HG02885 (cell line): ENCODE data around the gene CHI3L2.
A peak's percentile ranks its signal among the peaks of the same experiment; 100 is the strongest.

ENCODE experiments used
- ATAC-seq: cut with Tn5 transposase; IDR thresholded peaks from one replicate; pipeline ENCODE4 v1.9.1; 2021; ENCODE audit warnings: mild to moderate bottlenecking; ENCODE audit not compliant: unreplicated experiment, poor library complexity

CHI3L2 gene

DNA sequence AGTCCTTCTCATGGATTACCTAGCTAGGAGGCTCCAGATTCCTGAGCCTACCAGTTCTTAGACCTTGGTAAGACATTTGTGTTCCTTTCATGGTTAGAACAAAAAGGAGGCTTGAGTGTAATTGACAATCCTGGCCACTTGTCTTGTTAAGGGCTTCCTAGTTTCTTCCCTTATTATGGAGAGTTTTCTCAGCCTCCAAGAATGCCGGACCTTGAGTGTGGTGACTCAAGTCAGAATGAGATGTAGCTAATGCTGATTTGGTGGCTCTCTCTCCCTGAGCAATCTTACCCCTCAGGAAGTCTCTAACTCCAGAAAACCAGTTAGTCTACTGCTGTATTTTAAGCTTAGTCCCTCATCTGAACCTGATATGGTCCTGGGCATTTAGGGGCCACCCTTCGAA is 14.3 kb downstream of the CHI3L2 start:
- ATAC-seq = no peak

DNA sequence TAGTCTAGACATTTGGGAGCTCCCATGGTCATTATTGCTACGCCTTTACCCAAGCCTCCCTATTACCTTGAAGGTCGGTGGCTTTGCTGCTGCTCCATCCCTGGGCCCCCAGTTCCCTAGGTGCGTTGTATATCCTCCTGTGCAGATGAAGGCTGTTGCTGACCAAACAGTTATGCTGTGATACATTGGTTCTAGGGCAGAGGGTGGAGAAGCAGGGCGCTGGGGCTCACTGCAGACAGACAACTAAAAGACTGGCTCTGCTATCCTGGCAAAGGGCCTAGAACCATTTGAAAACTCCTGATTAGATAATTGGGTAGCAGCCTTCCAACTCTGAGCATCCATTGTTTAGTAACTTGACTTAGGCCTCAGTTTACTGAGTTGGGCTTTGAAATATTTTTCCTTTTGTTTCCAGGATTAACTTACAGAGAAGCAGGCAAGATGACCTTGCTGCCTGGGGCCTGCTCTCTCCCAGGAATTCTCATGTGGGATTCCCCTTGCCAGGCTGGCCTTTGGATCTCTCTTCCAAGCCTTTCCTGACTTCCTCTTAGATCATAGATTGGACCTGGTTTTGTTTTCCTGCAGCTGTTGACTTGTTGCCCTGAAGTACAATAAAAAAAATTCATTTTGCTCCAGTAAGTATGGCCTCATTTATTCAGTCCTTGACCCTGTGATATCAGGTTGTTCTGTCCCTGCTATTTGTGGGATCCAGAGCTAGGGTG is 15.5 kb downstream of the CHI3L2 start:
- ATAC-seq = no peak

DNA sequence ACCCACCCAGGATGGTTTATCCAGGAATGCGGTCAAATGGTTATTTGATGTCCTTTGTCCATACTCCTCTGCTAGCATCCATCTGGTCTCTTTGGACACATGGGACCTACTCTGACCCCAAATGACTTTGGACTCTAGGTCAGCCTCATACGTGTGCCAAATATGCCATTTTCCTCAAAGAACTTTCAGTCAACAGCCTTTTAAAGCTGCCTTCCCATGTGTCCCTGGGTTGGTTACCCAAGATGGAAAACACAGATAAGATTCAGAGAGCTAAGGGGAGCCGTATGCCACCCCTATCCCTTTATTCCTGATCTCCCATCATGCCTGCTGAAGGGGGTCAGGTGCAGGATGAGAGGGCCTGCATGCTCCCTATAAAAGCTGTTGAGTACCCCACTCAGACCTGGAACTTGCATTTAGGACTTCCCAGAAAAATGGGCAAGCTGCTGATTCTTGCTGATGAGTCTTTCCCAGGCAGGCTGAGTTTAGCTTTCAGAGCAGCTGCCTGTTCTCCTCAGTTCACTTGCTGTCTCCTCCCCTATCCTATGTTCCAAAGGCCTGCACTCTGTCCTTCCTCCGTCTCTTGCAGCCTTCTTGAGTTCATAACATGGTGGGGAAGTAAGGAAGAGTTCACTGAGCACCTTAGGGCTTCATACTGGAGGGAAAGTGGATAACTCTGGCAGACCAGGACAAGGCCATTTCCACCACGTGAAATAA is 19.8 kb downstream of the CHI3L2 start:
- ATAC-seq = no peak

DNA sequence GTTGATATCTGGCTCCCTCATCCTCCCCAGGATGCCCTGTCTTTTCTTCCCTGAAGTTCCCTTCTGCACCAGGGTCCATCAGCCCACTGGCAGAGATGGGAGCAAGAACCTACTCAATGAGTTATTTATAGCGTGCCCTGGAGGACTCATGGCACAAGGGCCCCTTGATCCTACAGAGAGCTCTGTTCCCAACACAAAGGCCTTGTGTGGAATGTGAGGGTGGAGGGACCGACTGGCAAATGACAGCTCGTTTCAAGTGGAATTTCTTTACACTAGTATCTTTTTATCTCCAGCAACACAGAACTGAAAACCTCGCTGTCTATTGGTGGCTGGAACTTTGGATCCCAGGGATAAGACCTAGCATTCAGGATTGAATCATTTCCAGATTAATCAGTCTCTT is 22.4 kb downstream of the CHI3L2 start:
- no peak for ATAC-seq

DNA sequence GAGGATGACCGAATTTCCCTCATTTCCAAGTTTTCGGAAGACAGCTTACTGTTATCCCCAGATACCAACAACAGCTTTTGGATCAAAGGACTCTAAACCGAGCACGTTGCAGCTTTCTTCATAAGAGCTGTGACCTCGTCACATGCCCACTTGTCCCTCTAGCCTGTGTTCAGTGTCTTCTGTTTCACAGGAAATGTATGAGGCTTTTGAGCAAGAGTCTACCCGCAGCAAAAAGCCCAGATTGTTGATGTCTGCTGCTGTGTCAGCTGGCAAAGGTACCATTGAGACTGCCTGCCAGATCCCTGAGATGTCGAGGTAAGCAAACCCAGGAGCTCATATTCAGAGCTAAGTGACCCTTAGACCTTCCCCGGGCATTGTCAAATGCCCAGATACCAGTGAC is 24.1 kb downstream of the CHI3L2 start:
- no peak for ATAC-seq

DNA sequence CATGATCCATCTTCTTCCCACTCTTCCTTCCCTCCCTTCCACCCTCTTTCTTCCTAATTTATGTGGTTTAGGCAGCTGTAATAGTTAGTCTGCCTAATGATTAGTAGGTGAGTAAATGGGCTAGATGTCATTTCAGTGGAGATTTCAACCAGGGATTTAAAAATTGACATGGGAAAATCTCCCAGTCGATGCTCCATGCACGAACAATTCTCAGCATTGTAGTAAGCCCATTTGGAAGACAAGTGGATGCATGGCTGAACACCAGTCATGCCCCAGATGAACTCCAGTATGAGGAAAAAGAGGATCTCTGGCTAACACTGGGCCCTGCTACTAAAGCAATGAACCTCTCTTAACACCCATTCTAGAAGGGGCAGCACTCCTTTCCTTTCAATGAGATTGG is 25.3 kb downstream of the CHI3L2 start:
- no peak for ATAC-seq

DNA sequence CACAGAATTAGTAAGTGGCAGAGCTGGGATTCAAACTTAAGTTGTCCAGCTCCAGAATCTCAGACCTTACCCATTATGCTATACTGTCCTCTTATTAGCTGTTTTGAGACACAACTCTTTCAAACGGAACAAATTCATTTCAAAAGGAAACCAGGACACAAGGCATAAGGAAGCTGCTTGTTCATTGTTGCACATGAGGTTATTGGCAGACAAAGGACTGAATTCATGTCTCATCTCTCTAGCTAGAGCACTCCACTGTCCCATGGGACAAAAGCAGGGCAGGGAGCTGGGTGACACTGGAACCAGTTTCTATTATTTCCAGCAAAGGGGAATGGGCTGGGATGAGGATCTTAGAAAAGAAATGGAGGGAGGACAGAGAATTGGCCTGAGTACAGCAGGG is 26.4 kb downstream of the CHI3L2 start:
- ATAC-seq = no peak

DNA sequence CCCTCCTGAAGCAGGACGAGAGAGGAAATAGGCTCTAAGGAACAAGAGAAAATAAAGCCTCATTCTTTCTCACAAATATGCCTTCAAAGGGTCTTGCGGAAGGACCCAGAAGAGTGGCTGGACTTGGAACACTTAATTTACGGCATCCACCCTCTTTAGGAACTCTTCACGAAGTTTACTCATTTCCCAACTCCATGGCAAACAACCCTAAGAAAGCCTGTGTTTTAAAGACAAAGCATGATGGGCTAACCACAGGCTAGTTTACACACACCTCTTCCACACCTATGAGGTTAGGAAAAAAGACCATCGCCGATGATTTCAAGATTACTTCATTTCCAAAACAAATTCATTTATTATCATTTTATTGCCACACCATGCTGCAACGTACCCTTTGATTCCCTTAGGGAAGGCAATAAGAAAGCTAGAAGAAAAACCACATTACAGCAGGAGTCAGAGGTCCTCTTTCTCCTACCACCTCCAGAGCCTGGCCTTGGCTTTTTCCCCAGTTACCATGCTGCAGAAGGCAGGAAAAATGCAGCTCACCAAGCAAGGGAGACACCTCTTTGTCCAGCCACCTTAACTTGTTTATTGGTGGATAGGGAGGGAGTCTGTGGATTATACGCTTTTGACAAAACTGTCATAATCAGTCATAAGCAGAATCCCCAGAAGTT is 29.6 kb downstream of the CHI3L2 start:
- ATAC-seq = no peak

DNA sequence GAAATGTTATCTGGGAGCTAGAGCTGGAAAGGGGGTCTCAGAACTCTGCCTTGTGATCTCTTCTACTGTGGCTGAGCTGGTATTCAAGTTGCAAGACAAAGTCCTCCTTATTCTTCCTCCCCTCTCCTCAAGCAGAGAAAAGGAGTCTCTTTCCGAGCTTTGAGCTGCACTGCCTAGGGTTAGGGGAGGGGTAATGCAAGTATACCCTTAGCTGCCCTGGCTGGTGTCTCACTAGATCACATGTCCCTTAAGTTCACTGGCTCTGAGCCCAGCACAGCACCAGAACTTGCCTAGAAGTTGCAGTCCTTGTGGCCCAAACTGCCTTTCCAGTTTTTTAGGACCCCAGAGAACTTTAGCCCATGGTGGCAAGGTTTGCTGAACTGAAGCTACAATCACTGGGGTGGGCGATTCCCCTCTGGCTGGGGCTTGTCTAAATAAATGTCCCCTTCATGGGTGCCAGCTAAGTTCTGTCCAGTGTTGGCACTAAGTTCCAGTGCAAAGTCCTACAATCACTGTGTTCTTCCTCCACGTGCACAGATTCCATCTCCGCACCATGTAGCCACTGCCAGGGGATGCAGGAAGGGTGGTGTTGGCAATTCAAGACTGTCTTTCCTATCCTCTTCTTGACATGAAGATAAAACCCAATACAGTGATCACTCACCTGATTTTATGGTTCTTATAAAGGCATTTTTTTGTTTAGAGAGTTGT is 40.4 kb downstream of the CHI3L2 start:
- no peak for ATAC-seq

DNA sequence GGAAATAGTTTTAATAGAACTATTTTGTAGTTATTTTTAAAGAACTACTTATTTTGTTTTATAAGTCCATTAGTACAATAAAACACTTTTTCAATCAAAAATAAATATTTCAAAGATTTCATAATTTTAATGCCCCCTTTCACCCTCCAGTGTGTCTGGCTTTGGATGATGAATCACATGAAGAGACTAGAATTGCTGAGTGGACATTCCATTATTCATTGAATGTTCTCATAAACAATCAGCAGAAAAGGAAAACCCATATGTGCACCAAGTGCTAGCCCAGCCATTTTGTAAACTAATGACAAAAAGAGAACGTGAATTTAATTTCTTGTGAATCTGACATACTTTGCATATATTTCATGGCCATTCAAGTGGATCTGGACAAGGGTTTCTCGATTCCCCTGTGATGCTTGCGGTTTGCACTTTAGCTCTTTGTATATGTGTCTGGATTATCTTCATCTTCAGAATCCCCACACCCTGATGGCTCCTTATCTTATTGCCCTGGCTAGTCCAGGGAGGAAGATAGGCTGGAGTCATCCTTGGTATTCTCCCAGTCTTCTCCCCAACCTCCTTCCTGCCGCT is 42.4 kb downstream of the CHI3L2 start:
- ATAC-seq = no peak

DNA sequence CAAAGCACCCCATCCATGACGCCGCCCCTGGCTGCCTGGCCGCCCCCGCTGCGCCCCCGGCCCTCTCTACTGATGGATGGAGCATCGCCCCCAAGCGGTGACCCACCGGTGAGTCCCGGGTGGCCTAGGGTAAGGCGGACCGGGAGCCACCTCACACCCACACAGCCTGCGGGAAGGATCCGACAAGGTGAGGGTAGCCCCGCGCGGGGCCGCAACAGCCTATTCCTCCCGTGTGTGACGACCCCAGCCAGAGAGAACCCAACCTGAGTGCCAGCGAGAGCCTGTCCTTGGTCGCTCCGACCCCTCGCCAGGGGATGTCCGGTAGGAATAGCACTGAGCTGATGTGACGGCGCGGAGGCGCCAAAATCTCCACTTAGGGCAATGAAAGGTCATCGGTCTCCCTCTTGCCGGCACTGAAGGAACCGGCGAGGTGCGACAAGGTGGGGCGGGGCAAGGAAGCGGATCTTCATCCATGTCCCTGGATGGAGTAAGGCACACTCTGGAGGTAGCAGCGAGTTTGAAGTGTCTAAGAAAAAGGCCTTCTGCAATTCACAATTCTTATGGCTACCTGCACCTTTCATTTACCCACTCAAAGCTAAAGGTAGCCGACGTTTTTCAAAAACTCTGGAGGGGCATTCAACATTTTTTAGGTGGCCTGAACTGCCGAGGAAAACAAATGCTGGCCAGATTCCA is 43.4 kb downstream of the CHI3L2 start:
- no peak for ATAC-seq

DNA sequence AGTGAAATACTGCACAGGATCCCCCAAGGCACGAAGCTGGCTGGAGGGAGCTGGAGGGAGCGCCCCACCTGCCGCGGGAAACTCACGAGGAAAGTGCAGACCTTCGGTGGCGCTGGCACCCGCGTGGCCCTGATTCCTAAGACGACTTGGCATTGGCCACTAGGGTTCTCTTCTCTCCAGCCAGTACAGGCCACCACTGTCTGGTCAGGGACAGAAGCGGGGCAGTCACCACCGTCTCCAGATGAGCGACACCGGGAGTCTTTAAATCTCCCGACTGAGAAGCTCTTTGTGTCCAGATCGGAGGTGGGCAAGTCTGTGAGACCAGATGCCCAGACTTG is 43.9 kb downstream of the CHI3L2 start:
- ATAC-seq = no peak

DNA sequence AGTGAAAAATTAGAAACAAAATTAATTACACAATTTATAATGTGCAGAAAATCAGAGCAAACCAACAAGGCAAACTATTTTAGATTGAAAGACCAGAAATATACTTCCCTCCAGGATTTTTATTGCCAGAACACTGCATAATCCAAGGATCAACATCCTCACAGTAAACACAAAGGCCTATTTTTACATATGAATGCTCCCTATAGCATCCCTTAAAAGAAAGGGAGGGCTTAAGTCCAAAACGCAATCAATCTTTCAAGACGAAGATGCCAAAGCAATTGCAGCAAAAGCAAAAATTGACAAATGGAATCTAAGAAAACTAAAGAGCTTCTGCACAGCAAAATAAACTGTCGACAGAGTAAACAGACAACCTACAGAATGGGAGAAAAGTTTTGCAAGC is 44.6 kb downstream of the CHI3L2 start:
- ATAC-seq = no peak

DNA sequence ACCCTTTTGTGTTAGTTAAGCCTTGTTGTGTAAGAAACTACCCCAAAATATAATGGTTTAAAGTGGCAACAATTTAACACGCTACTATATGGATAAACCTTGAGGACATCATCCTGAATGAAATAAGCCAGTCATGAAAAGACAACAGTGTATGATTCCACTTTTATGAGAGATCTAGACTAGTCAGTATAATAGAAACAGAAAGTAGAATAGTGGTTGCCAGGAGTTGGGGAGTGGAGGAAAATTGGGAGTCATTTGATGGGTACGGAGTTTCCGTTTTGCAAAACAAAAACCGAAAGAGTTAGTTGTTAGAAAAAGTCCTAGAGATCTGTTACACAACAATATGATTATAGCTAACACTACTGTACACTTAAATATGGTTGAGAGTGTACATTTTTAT is 47.1 kb downstream of the CHI3L2 start:
- peak; percentile 28 for ATAC-seq

DNA sequence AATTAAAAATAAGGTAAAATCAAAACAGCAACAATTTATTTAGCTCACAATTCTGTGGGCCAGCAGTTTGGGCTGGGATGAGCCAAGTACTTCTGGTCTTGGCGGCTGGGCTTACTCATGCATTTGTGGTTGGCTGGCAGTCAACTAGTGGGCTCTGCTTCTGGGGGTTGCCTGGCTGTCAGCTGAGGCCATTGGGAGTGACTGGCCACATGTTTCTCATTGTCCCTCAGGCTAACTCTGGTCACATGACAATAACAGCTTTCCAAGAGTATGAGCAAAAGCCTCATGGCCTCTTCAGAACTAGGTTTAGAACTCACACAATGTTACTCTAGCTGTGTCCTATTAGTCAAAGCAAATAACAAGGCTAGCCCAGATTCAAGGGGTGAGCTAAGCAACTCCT is 47.6 kb downstream of the CHI3L2 start:
- ATAC-seq = peak; percentile 47

DNA sequence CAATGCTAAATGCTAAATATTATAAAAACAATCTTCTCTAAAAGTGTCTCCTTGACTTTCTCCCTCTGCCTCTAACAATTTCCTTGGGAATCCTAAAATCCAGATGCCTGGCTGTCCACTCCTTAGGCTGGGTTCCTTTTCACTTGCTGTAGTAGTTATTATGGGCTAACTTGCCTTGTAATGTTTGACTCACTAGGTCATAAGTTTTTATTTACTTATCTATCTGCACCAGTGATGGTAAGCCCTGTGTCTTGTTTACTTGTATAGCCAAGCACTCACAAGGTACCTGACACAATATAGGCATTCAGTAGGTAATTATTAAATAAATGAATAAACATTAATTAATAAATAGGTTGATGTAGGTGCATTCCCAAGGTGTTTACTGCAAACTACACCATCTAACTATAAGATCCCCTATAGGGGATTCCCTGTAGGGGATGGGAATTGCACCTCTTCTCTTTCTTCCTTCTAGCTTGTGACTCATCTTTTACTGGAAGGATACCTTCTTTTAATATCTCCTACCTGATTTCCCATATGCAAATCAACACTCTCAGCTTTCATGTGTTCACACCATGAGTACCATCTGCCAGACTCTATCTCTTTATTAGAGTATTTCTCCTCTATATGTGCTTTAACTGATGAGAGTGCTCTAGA is 48.4 kb downstream of the CHI3L2 start:
- no peak for ATAC-seq

DNA sequence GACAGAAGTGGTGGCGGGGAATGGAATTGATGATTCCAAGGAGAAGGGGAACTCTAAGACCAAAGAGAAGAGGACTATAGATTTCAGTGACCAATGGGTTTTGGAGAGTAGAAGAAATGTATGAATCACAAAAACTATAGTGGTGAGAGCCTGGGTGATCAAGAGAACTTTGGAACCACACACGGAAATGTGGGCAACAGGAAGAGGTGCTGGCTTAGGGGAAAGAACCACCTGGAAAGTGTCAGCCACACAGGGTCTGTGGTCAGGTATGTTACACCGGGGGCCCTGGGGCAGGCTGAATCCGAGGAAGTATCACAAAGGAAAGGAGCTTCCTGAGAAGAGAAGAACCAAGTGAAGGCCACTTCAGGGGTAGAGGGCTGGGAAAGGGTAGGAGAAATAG is 51.6 kb downstream of the CHI3L2 start:
- no peak for ATAC-seq

DNA sequence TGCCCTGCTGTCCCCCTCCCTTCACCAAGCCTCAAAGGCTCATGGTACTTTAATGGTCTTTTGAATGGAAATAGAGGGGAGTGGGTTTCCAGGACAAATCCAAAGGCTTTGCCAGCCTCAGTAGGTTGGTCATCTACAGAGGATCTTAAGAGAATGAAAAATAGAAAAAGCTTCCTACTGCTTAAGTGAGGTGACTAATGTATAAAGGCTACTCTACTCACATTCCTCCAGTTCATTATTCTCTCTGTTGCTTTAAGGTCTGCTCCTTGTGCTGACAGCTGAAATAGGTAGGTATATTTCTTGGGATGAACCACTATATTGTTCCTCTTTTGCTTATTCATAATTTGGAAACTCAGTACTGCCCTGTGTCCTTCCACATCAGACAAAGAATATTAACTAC is 52.8 kb downstream of the CHI3L2 start:
- no peak for ATAC-seq

DNA sequence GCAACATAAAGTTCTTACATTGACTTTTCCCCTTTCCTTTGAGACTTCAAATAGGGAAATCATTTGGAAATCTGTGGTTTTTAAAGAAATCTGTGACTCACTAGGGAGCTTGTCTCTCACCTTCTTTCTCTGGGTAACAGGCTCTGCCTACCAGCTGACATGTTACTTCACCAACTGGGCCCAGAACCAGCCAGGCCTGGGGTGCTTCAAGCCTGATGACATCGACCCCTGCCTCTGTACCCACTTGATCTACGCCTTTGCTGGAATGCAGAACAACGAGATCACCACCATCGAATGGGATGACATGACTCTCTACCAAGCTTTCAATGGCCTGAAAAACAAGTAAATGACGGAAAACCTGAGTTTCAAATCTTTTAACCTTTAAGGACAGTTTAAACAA is 53.9 kb downstream of the CHI3L2 start:
- ATAC-seq = no peak

DNA sequence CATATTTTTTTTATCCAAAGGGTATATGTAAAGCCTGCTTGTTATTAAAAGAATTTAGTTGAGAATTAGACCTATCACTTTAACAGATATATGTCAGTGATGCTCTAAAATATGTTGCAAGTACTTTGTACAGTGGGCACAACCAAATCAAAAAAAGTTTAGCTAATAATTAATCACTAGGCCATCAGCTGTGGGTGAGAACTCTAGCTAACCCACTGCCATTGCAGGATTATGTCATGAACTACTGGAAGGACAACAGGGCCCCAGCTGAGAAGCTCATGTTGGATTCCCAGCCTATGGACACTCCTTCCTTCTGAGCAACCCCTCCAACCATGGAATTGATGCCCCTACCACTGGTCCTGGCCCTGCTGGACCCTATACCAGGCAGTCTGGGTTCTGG is 56.3 kb downstream of the CHI3L2 start:
- no peak for ATAC-seq
